GM12878 (cell line): ENCODE results near the gene NOTCH1. TPM values are rescaled to one million over a fixed set of nuclear protein-coding genes. Genes with fewer than 3 reads are reported as not detected.

Experiments
- ATAC-seq: fragments of 200-7000 bp; cut with Tn5 transposase; 3 replicates; pipeline ENCODE4 v1.9.1; 2020; ENCODE audit warnings: mild to moderate bottlenecking, moderate library complexity
- BruUV-seq: library from RNA; stranded (reverse); fragments of 400-500 nt; replicated peaks from 2 replicates; lab custom pipeline; 2021; lab: Mats Ljungman, UMichigan
- CTCF ChIA-PET: fragments of 300-600 bp; sonication (Branson Sonifier 250); formaldehyde crosslinking; extraction: SDS; loops from one replicate; lab custom pipeline; 2021; ENCODE audit warnings: inconsistent platforms; lab: Yijun Ruan, JAX
- POLR2A ChIA-PET: fragments of 350-600 bp; formaldehyde crosslinking; extraction: SDS; loops from one replicate; lab custom pipeline; 2021; ENCODE audit warnings: inconsistent platforms; lab: Charles Lee
- RAD21 ChIA-PET: fragments of 300-600 bp; sonication (Branson Sonifier 250); formaldehyde crosslinking; loops from one replicate; lab custom pipeline; 2023; ENCODE audit warnings: antibody characterized with exemption; ENCODE audit not compliant: unreplicated experiment; lab: Charles Lee
- SMC1A ChIA-PET: fragments of 300-600 bp; sonication (Branson Sonifier 250); formaldehyde crosslinking; loops from one replicate; lab custom pipeline; 2023; ENCODE audit not compliant: unreplicated experiment, uncharacterized antibody; lab: Charles Lee
- DNase-seq: peaks from one replicate; pipeline ENCODE4 v3.0.0-alpha.2; 2011; ENCODE audit warnings: low read depth, low spot score
- FAIRE-seq: peaks from 3 replicates; lab custom pipeline; 2011; peaks lifted over from hg19 to GRCh38; lab: Jason Lieb, UNC
- H2AFZ ChIP-seq: 2 replicates; pipeline ENCODE4 v1.6.0; 2011; ENCODE audit warnings: low read depth, low read length, control low read depth; ENCODE audit not compliant: control insufficient read depth
- H3K27ac ChIP-seq: 2 replicates; pipeline ENCODE4 v1.5.1; 2011; ENCODE audit warnings: control low read depth; ENCODE audit not compliant: control insufficient read depth, insufficient read depth
- H3K27me3 ChIP-seq, 2 experiments: replicated peaks in 1 of 2; 2 replicates each; pipeline versions ENCODE4 v1.6.0 to v1.6.1; 2011; ENCODE audit warnings: low read length in 1 of 2; ENCODE audit not compliant: control insufficient read depth in 2 of 2, insufficient read depth in 2 of 2
- H3K36me3 ChIP-seq, 2 experiments: 2 replicates each; pipeline ENCODE4 v1.5.1; 2011; ENCODE audit warnings: low read length in 1 of 2; ENCODE audit not compliant: control insufficient read depth in 2 of 2, insufficient read depth in 2 of 2
- H3K4me1 ChIP-seq: 2 replicates; pipeline ENCODE4 v1.6.1; 2011; ENCODE audit warnings: mild to moderate bottlenecking, low read length, moderate library complexity, mixed read lengths; ENCODE audit not compliant: control insufficient read depth, insufficient read depth
- H3K4me2 ChIP-seq: 2 replicates; pipeline ENCODE4 v1.6.0; 2011; ENCODE audit warnings: control low read depth; ENCODE audit not compliant: control insufficient read depth, insufficient read depth
- H3K4me3 ChIP-seq: fragments of 200-600 bp; sonication (generic); 2 replicates; pipeline ENCODE4 v1.5.1; 2016
- H3K79me2 ChIP-seq: 2 replicates; pipeline ENCODE4 v1.6.0; 2011; ENCODE audit warnings: low read length; ENCODE audit not compliant: control insufficient read depth, insufficient read depth
- H3K9ac ChIP-seq: 2 replicates; pipeline ENCODE4 v1.8.0; 2011; ENCODE audit warnings: low read length, control low read depth, mixed read lengths; ENCODE audit not compliant: control insufficient read depth, insufficient read depth
- H3K9me3 ChIP-seq: replicated peaks from 3 replicates; pipeline ENCODE4 v1.5.1; 2011; ENCODE audit warnings: mild to moderate bottlenecking, low read length; ENCODE audit not compliant: control insufficient read depth, insufficient read depth
- H4K20me1 ChIP-seq: 2 replicates; pipeline ENCODE4 v1.6.0; 2011; ENCODE audit not compliant: control insufficient read depth, insufficient read depth
- ATF3 ChIP-seq: IDR thresholded peaks from 2 replicates; pipeline ENCODE4 v1.6.1; 2011; ENCODE audit warnings: low read depth, mild to moderate bottlenecking, low read length, moderate library complexity, borderline replicate concordance; ENCODE audit errors: extremely low read depth
- CHD2 ChIP-seq: IDR thresholded peaks from 2 replicates; pipeline ENCODE4 v1.6.1; 2011; ENCODE audit warnings: low read depth, low read length, improper control_type of control experiment, borderline replicate concordance
- E4F1 ChIP-seq: fragments of 450-650 bp; IDR thresholded peaks from 2 replicates; pipeline ENCODE4 v1.6.1; 2018; ENCODE audit warnings: borderline replicate concordance, mild to moderate bottlenecking; ENCODE audit not compliant: partially characterized antibody
- FOXM1 ChIP-seq: IDR thresholded peaks from 2 replicates; pipeline ENCODE4 v1.6.1; 2012; ENCODE audit warnings: low read depth, mild to moderate bottlenecking, inconsistent platforms, low read length, moderate library complexity
- HCFC1 ChIP-seq: fragments of 150-350 bp; IDR thresholded peaks from 2 replicates; pipeline ENCODE4 v1.6.1; 2014; ENCODE audit warnings: low read length
- HDAC2 ChIP-seq: fragments of 200-600 bp; sonication (generic); IDR thresholded peaks from 2 replicates; pipeline ENCODE4 v1.6.1; 2017
- IKZF2 ChIP-seq, 2 experiments: fragments of 450-650 bp; IDR thresholded peaks; 2 replicates each; pipeline ENCODE4 v1.6.1; 2017; ENCODE audit warnings: mild to moderate bottlenecking in 2 of 2, moderate library complexity in 2 of 2
- KLF5 ChIP-seq: fragments of 450-650 bp; IDR thresholded peaks from 2 replicates; pipeline ENCODE4 v1.6.1; 2014; ENCODE audit warnings: mild to moderate bottlenecking; ENCODE audit not compliant: partially characterized antibody
- LARP7 ChIP-seq: fragments of 450-650 bp; IDR thresholded peaks from 2 replicates; pipeline ENCODE4 v1.6.1; 2017; ENCODE audit warnings: mild to moderate bottlenecking
- NKRF ChIP-seq: fragments of 450-650 bp; conservative IDR thresholded peaks from 2 replicates; pipeline ENCODE4 v1.6.1; 2017; ENCODE audit warnings: mild to moderate bottlenecking, moderate library complexity
- NR2C2 ChIP-seq: IDR thresholded peaks from 2 replicates; pipeline ENCODE4 v1.6.1; 2011; ENCODE audit warnings: borderline replicate concordance, low read depth; ENCODE audit not compliant: control insufficient read depth, insufficient read length
- SMARCA5 ChIP-seq: fragments of 450-650 bp; IDR thresholded peaks from 2 replicates; pipeline ENCODE4 v1.6.1; 2017; ENCODE audit warnings: mild to moderate bottlenecking
- STAT1 ChIP-seq: fragments of 450-650 bp; conservative IDR thresholded peaks from 2 replicates; pipeline ENCODE4 v1.6.1; 2014; ENCODE audit warnings: antibody characterized with exemption, mild to moderate bottlenecking
- TARDBP ChIP-seq: IDR thresholded peaks from 2 replicates; pipeline ENCODE4 v1.6.1; 2016; ENCODE audit warnings: borderline replicate concordance
- ZNF217 ChIP-seq: fragments of 450-650 bp; IDR thresholded peaks from 2 replicates; pipeline ENCODE4 v1.6.1; 2017; ENCODE audit warnings: antibody characterized with exemption, mild to moderate bottlenecking
- WGBS: methylation state at CpG from one replicate; pipeline ENCODE4 v1.1.6; 2016; ENCODE audit warnings: low lambda C conversion rate; ENCODE audit not compliant: insufficient replicate concordance, insufficient coverage; ENCODE audit errors: missing lambda C conversion rate; 5-methylcytosine and 5-hydroxymethylcytosine counted together
- in situ Hi-C: fragments of 300-500 bp; cut with MboI; formaldehyde crosslinking; loops from 9 replicates; pipeline ENCODE4 v1.14.3; 2018; ENCODE audit warnings: mixed read lengths
- intact Hi-C: fragments of 100-400 bp; cut with micrococcal nuclease; formaldehyde crosslinking; loops from one replicate; pipeline ENCODE4 v1.14.2; 2022; ENCODE audit not compliant: unreplicated experiment
- polyA plus RNA-seq, 11 experiments: library from polyadenylated mRNA; depleted of rRNA in 4 of 11; unstranded in 6 of 11; stranded (reverse) in 5 of 11; fragments of >200 nt; fragmentation: Nextera tagmentation in 4 of 11; fragmentation: Illumina TruSeq in 1 of 11; extraction: Ambion mirVana in 4 of 11; extraction: Trizol in 1 of 11; gene quantifications; 1 replicate in 1 of 11; 2 replicates in 10 of 11; pipeline versions ENCODE4 v1.2.1 to v1.2.3, GENCODE V29; 2011 to 2016; ENCODE audit warnings: inconsistent platforms in 2 of 11, missing spikeins in 2 of 11, low read depth in 1 of 11
- total RNA-seq, 4 experiments: library from RNA; depleted of rRNA in 3 of 4; stranded (reverse); fragments of >200 nt in 3 of 4; fragmentation: Illumina TruSeq in 1 of 4; extraction: Trizol in 1 of 4; gene quantifications; 2 replicates each; pipeline versions ENCODE4 v1.2.1 to v1.2.3, GENCODE V29; 2013 to 2021
- TF ChIP-seq, protein P1 (sequence below): fragments of 450-650 bp; formaldehyde crosslinking; IDR thresholded peaks from 2 replicates; pipeline ENCODE4 v1.4.0; 2022; ENCODE audit warnings: mild to moderate bottlenecking, moderate library complexity

The NOTCH1 gene
- total and polyA plus RNA-seq, 10 of the 15 experiments (the other 5 are each of a cell fraction or from before 2014, with no cell fraction given) = 0.02 to 40.0 (median 3.7) TPM

DNA sequence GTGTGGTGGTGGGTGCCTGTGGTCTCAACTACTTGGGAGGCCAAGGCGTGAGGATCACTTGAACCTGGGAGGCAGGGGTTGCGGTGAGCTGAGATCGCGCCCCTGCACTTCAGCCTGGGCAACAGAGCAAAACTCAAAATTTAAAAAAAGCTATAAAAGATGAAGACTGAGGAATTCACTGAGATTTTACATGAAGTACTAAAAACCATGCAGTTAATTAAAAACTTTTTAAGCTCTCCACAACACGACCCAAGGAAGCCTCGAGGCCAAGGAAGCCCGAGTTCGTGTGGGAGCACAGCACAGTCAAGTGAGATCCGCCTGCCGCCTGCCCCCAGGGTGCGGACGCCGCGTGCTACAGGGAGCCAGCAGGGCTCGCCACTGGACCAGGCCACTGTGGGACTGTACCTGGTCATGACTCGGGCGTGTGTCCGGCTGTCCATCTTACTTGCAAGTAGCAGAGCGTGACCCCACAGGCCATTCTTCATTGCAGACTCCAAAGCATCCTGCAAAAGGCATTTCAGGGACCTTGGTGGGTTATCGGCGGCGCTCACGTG is 85.0 kb downstream of the NOTCH1 start:
- Histone ChIP-seq H3K27me3 (no peaks in the 10 kb centered on the region), H3K9me3 (no peaks in the 10 kb centered on the region), H3K79me2 (no peaks in the 10 kb centered on the region), H3K4me3 (no peak overlapping the region), H3K4me2 (no peak overlapping the region), H4K20me1 (no peaks in the 10 kb centered on the region), H3K27ac (no peak overlapping the region), H3K4me1 (no peaks in the 10 kb centered on the region), H2AFZ (no peak overlapping the region), H3K9ac (no peak overlapping the region), H3K36me3 (peaks cover 37 to 41% of the 10 kb centered on the region in 2 experiments)
- ChIA-PET SMC1A (interaction anchor here (1.0 kb wide), 1 partner anchor 164 kb away, joined by 3 read pairs; no protein-coding TSS in a partner anchor), RAD21 (no interaction called here), CTCF (interaction anchor here (0.7 kb wide), 1 partner anchor 308 kb away, joined by 3 read pairs; no protein-coding TSS in a partner anchor), POLR2A (interaction anchor here (0.5 to 0.6 kb wide), 2 partner anchors 9 to 20 kb away, joined by 3 read pairs; no protein-coding TSS in a partner anchor)
- no peak for ATAC-seq
- in situ Hi-C loops = no loop called here
- no peak for DNase-seq
- WGBS = 97% methylated on average over 23 of the region's 23 CpGs
- no TSS peak for BruUV-seq
- no peak for FAIRE-seq
- intact Hi-C loops = no loop called here
- no peak for TF ChIP-seq TARDBP
- no peak for TF ChIP-seq NKRF
- TF ChIP-seq HDAC2 = no peak
- no peak for TF ChIP-seq SMARCA5
- TF ChIP-seq HCFC1 = no peak
- TF ChIP-seq E4F1 = no peak
- no peak for TF ChIP-seq NR2C2
- TF ChIP-seq ATF3 = no peak
- no peak for TF ChIP-seq STAT1
- TF ChIP-seq LARP7 = no peak
- TF ChIP-seq, protein P1, sequence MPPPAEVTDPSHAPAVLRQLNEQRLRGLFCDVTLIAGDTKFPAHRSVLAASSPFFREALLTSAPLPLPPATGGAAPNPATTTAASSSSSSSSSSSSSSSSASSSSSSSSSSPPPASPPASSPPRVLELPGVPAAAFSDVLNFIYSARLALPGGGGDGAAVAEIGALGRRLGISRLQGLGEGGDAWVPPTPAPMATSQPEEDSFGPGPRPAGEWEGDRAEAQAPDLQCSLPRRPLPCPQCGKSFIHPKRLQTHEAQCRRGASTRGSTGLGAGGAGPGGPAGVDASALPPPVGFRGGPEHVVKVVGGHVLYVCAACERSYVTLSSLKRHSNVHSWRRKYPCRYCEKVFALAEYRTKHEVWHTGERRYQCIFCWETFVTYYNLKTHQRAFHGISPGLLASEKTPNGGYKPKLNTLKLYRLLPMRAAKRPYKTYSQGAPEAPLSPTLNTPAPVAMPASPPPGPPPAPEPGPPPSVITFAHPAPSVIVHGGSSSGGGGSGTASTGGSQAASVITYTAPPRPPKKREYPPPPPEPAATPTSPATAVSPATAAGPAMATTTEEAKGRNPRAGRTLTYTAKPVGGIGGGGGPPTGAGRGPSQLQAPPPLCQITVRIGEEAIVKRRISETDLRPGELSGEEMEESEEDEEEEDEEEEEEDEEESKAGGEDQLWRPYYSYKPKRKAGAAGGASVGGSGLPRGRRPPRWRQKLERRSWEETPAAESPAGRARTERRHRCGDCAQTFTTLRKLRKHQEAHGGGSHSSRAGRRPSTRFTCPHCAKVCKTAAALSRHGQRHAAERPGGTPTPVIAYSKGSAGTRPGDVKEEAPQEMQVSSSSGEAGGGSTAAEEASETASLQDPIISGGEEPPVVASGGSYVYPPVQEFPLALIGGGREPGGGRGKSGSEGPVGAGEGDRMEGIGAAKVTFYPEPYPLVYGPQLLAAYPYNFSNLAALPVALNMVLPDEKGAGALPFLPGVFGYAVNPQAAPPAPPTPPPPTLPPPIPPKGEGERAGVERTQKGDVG (CRISPR knock-in tag) = no peak
- TF ChIP-seq IKZF2 (IDR thresholded peaks at IDR 0.05) = no peak
- TF ChIP-seq CHD2 = no peak
- TF ChIP-seq FOXM1 = no peak
- TF ChIP-seq KLF5 = no peak
- TF ChIP-seq ZNF217 = no peak
